ENCODE results near the gene TMEM267.
A peak's percentile ranks its signal among the peaks of the same experiment; 100 is the strongest.
"Not testable (repeated sequence)": the region's sequence is repeated elsewhere in the genome, so short reads cannot be mapped to it uniquely, and the experiment has no call there.

TMEM267 gene

DNA sequence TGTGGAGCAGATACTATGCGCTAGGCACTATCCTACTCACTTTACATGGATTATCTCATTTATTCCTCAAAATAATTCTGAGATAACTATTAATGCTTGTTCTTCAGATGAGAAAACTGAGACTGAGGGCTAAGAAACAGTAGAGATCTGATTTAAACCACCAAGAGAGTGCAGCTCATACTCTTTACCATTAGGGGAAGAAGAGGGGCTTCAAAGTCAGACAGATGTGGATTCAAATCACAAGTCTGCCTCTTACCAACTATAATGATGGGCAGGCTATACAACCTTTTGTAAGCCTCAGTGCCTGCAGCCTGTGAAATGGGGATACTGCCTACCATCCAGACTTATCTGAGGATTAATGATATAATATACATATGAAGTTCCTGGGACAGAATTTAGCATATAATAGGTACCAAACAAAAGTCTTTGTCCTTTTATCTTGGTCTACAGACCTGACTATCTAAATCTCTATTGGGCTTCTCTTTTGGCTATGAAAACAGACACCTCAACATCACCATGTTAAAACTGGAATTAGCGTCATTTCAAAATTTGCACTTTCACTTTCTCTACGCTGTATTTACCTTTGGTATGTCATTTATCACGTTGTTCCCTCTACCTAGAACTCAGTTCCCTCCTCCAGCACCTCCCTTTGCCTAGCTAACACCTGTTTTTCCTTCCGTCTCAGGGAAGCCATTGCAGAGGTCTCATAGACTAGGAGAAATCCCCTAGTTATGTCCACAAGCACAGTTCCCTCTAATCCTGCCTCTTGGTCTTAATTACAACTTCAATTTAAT, 13.8 kb upstream of the TMEM267 start:
- Histone ChIP-seq H3K79me2 (ENCODE audit: control insufficient read depth, insufficient read depth, low read length, unreplicated experiment) (no peaks in the 10 kb centered on the region), H3K4me3 (ENCODE audit: low read depth, low read length) (no peak overlapping the region), H3K27ac (ENCODE audit: low read depth, low read length) (no peak overlapping the region), H2AFZ (ENCODE audit: low read length, unreplicated experiment) (no peak overlapping the region), H3K27me3 (ENCODE audit: insufficient read depth, low read length) (no peaks in the 10 kb centered on the region), H3K36me3 (ENCODE audit: insufficient read depth, low read length) (peaks cover 11% of the 10 kb centered on the region), H3K4me1 (ENCODE audit: control insufficient read depth, insufficient read depth, low read length, unreplicated experiment) (no peaks in the 10 kb centered on the region)

DNA sequence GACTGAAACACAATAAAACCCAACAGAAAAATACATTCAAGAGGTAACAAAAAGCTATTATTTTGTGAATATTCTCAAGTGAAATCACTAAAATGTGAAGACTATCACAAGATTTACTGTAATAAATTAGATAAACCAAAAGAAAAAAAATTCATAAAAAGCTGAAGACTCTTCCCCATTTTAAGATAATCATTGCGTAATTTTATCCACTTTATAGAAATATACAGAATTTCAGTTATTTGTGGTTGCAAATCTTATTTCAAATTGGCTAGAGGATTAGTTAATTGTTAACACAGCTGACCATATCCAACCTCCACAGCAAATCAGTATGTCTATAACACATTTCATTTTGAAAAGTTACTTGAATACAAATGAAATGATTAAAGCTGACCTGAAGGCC, 7.7 kb upstream of the TMEM267 start:
- Histone ChIP-seq H3K36me3 (ENCODE audit: insufficient read depth, low read length) (peaks cover 20% of the 10 kb centered on the region), H3K27ac (ENCODE audit: low read depth, low read length) (no peak overlapping the region), H2AFZ (ENCODE audit: low read length, unreplicated experiment) (no peak overlapping the region), H3K4me3 (ENCODE audit: low read depth, low read length) (no peak overlapping the region), H3K4me1 (ENCODE audit: control insufficient read depth, insufficient read depth, low read length, unreplicated experiment) (no peaks in the 10 kb centered on the region), H3K79me2 (ENCODE audit: control insufficient read depth, insufficient read depth, low read length, unreplicated experiment) (no peaks in the 10 kb centered on the region), H3K27me3 (ENCODE audit: insufficient read depth, low read length) (no peaks in the 10 kb centered on the region)

DNA sequence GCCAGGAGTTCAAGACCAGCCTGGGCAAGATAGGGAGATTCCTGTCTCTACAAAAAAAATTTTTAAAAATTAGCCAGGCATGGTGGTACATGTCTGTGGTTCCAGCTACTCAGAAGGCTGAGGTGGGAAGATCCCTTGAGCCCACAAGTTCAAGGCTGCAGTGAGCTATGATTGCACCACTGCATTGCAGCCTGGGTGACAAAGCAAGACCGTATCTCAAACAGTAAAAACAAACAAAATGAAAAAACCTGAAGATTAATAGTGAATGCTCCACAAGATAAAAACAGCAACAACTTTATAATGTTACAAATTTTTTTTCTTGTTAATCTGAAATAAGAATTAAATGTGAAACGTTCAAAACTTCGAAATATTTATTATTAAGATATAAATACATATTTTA, 2.7 kb upstream of the TMEM267 start:
- H3K4me3 ChIP-seq (ENCODE audit: low read depth, low read length), result no peak overlapping the region
- no peaks in the 10 kb centered on the region for H3K27me3 ChIP-seq (ENCODE audit: insufficient read depth, low read length)
- no peak overlapping the region for H3K27ac ChIP-seq (ENCODE audit: low read depth, low read length)
- no peak overlapping the region for H2AFZ ChIP-seq (ENCODE audit: low read length, unreplicated experiment)
- peaks cover 14% of the 10 kb centered on the region for H3K4me1 ChIP-seq (ENCODE audit: control insufficient read depth, insufficient read depth, low read length, unreplicated experiment)
- peaks cover 18% of the 10 kb centered on the region for H3K79me2 ChIP-seq (ENCODE audit: control insufficient read depth, insufficient read depth, low read length, unreplicated experiment)
- H3K36me3 ChIP-seq (ENCODE audit: insufficient read depth, low read length), result 0 out of 2 replicates have a peak, but pooled peaks cover 13% of the 10 kb centered on the region

DNA sequence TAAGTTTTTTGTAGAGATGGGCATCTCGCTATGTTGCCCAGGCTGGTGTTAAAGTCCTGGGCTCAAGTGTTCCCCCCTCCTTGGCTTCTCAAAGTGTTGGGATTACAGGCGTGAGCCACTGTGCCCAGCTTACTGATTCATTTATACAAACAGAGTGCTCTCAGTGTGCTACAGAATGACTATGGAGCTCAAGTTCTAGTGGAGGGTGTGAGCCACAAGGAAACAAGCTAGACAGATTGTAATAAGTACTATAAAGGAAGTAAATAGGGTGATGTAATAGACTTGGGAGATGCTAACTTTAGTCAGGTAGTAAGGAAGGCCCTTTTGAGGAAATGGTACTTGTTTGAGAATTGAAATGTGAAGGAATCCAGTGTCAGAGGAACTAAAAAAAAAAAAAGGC, 1.7 kb upstream of the TMEM267 start:
- no peak overlapping the region for H3K27ac ChIP-seq (ENCODE audit: low read depth, low read length)
- peaks cover 23% of the 10 kb centered on the region for H3K79me2 ChIP-seq (ENCODE audit: control insufficient read depth, insufficient read depth, low read length, unreplicated experiment)
- H3K36me3 ChIP-seq (ENCODE audit: insufficient read depth, low read length), result 0 out of 2 replicates have a peak, but pooled peaks cover 13% of the 10 kb centered on the region
- no peak overlapping the region for H2AFZ ChIP-seq (ENCODE audit: low read length, unreplicated experiment)
- peaks cover 14% of the 10 kb centered on the region for H3K4me1 ChIP-seq (ENCODE audit: control insufficient read depth, insufficient read depth, low read length, unreplicated experiment)
- H3K27me3 ChIP-seq (ENCODE audit: insufficient read depth, low read length), result no peaks in the 10 kb centered on the region
- H3K4me3 ChIP-seq (ENCODE audit: low read depth, low read length), result no peak overlapping the region

DNA sequence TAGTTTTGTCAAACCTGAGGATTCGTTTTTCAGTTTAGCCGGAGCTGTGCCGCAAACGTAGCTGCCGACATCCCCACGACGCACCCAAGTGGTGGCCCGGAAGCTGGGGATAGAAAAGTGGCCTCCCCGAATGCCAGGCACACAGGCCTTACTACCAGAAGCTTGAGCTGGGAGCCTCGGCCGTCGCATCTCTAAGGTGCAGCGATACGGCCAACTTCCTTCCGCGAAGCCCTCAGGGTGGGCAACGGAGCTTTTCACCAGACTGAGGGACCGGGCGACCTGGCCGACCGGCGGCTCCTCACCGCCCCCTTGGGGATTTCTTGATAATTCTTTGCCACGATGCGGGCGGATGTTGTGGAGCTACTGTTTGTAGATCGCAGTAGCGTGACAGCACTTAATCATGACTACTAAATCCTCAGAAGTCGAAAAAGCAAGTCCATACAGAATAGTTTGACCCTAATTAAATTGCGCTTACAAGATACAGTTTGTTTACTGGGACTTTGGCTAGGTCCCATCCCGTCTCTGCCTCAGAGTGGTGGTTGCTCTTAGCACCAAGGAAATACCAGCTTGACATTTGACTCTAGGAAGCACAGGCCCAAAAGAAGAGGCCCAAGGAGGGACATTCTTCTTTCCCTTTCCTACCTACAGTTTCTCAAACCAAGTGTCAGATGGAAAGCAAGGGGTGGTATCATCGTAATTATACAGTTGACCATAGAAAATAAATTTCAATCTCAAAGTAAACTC, 613 bp upstream of the TMEM267 start:
- H3K36me3 ChIP-seq (ENCODE audit: insufficient read depth, low read length), result 0 out of 2 replicates have a peak, but pooled peaks cover 8% of the 10 kb centered on the region

DNA sequence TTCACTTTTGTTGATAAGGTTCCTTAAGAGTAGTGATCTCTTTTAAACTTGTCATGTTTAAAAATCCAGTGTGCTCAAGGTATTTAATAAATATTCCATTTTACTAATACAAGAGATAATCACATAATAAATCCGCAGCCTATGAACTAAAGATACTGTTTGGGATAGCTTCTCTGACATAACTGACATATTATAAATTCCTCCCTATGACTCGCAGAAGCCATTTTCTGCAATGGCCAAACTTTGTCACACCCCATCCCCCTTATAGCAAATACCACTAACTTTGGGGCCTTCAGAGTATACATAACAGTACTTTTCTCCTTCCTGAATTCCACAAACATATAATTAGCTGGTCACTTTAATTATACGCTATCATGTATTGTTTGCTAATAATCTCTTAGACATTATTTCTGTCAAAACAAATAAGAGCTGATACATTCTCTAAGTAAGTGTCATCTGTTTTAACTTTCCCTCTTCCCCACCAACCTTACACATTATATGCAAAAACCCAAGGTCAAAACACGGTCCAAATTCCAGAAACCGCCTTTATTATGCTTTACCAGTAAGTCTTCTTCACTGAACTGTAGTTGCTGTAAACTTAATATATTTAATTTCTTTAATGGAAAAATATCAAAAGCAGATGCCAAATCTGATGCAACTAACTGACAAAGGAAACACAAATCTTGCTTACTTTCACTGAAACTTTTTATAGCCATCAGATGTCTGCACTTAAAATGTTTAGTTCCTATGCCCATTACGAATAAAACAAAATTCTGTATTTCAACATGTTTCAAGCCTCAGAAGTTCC, 971 bp downstream of the TMEM267 start:
- Histone ChIP-seq H3K4me3 (ENCODE audit: low read depth, low read length) (peak overlapping the region; percentile 88), H3K27me3 (ENCODE audit: insufficient read depth, low read length) (no peaks in the 10 kb centered on the region), H3K4me1 (ENCODE audit: control insufficient read depth, insufficient read depth, low read length, unreplicated experiment) (peaks cover 14% of the 10 kb centered on the region), H3K79me2 (ENCODE audit: control insufficient read depth, insufficient read depth, low read length, unreplicated experiment) (peaks cover 25% of the 10 kb centered on the region), H3K27ac (ENCODE audit: low read depth, low read length) (peak overlapping the region; percentile 81), H3K36me3 (ENCODE audit: insufficient read depth, low read length) (peaks cover 2% of the 10 kb centered on the region; the same call in 1 of the 2 replicates), H2AFZ (ENCODE audit: low read length, unreplicated experiment) (no peak overlapping the region)

More for the DNA sequence above, 613 bp upstream of the TMEM267 start:
- Histone ChIP-seq H3K79me2 (ENCODE audit: control insufficient read depth, insufficient read depth, low read length, unreplicated experiment) (peaks cover 23% of the 10 kb centered on the region), H3K27me3 (ENCODE audit: insufficient read depth, low read length) (no peaks in the 10 kb centered on the region), H3K4me3 (ENCODE audit: low read depth, low read length) (peak overlapping the region; percentile 88), H3K27ac (ENCODE audit: low read depth, low read length) (peak overlapping the region; percentile 81), H3K4me1 (ENCODE audit: control insufficient read depth, insufficient read depth, low read length, unreplicated experiment) (peaks cover 14% of the 10 kb centered on the region), H2AFZ (ENCODE audit: low read length, unreplicated experiment) (peak overlapping the region; percentile 91)

DNA sequence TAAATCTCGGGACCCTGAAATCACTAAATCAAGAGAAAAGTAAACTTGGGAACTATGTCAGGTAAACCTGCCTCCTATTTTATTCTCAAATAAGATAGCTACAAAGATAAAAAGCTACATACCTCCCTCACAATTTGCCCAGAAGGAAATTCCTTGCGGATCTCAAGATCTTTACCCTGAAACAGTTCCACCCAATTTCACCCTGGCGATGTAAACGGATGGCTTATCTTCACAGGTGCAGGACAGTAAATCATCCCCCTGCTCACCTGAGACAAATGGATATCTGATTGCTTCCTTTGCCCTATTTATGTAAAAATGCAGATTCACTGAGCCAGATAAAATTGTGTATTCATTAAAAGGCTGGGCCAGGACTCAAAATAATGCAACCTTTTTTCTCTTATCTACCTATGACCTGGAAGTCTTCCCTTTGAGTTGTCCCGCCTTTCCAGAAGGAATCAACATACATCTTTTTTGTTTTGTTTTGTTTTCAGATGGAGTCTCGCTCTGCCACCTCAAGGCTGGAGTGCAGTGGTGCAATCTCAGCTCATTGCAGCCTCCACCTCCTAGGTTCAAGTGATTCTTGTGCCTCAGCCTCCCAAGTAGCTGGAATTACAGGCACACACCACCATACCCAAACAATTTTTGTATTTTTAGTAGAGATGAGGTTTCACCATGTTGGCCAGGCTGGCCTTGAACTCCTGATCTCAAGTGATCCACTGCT, 13.8 kb downstream of the TMEM267 start:
- Histone ChIP-seq H3K4me1 (ENCODE audit: control insufficient read depth, insufficient read depth, low read length, unreplicated experiment) (no peaks in the 10 kb centered on the region), H3K36me3 (ENCODE audit: insufficient read depth, low read length) (peaks cover 24% of the 10 kb centered on the region), H3K27me3 (ENCODE audit: insufficient read depth, low read length) (no peaks in the 10 kb centered on the region), H2AFZ (ENCODE audit: low read length, unreplicated experiment) (no peak overlapping the region), H3K79me2 (ENCODE audit: control insufficient read depth, insufficient read depth, low read length, unreplicated experiment) (peaks cover 4% of the 10 kb centered on the region), H3K27ac (ENCODE audit: low read depth, low read length) (no peak overlapping the region), H3K4me3 (ENCODE audit: low read depth, low read length) (no peak overlapping the region)

DNA sequence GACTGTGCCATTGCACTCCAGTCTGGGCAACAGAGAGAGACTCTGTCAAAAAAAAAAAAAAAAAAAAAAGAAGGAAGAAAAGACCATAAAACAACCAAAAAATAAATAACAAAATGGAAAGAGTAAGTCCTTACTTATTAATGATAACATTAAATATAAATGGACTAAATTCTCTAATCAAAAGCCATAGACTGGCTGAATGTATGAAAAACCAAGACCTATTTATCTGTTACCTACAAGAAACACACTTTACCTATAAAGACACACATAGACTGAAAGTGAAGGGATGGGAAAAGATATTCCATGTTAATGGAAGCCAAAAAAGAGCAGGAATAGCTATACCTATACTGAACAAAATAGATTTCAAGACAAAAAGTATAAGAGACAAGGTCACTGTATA, 16.6 kb downstream of the TMEM267 start:
- H2AFZ ChIP-seq (ENCODE audit: low read length, unreplicated experiment), result no peak overlapping the region
- H3K36me3 ChIP-seq (ENCODE audit: insufficient read depth, low read length), result peaks cover 20% of the 10 kb centered on the region
- no peak overlapping the region for H3K4me3 ChIP-seq (ENCODE audit: low read depth, low read length)
- H3K79me2 ChIP-seq (ENCODE audit: control insufficient read depth, insufficient read depth, low read length, unreplicated experiment), result no peaks in the 10 kb centered on the region
- no peak overlapping the region for H3K27ac ChIP-seq (ENCODE audit: low read depth, low read length)
- no peaks in the 10 kb centered on the region for H3K4me1 ChIP-seq (ENCODE audit: control insufficient read depth, insufficient read depth, low read length, unreplicated experiment)
- H3K27me3 ChIP-seq (ENCODE audit: insufficient read depth, low read length), result no peaks in the 10 kb centered on the region

DNA sequence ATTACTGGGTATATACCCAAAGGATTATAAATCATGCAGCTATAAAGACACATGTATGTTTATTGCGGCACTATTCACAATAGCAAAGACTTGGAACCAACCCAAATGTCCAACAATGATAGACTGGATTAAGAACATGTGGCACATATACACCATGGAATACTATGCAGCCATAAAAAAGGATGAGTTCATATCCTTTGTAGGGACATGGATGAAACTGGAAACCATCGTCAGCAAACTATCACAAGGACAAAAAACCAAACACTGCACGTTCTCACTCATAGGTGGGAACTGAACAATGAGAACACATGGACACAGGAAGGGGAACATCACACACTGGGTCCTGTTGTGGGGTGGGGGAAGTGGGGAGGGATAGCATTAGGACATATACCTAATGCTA, 18.2 kb downstream of the TMEM267 start:
- not testable (repeated sequence) for H2AFZ ChIP-seq (ENCODE audit: low read length, unreplicated experiment); H3K27ac ChIP-seq (ENCODE audit: low read depth, low read length); H3K4me1 ChIP-seq (ENCODE audit: control insufficient read depth, insufficient read depth, low read length, unreplicated experiment); H3K79me2 ChIP-seq (ENCODE audit: control insufficient read depth, insufficient read depth, low read length, unreplicated experiment); H3K4me3 ChIP-seq (ENCODE audit: low read depth, low read length); H3K27me3 ChIP-seq (ENCODE audit: insufficient read depth, low read length)
- H3K36me3 ChIP-seq (ENCODE audit: insufficient read depth, low read length), result peaks cover 22% of the 10 kb centered on the region

DNA sequence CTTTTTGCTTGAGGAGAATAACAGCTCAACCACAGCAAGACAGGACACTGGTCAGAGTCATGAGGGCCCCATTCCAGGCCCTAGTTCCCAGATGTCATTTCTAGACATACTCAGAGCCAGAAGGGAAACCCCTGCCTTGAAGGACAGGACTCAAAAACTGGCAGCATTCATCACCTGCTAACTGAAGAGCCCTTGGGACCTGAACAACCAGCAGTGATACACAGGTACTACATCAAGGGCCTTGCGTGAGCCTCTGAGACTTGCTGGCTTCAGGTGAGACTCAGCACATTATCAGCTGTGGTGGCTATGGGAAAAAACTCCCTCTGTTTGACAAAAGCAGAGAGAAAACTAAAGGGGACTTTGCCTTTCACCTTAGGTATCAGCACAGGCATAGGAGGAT, 22.6 kb downstream of the TMEM267 start:
- H3K79me2 ChIP-seq (ENCODE audit: control insufficient read depth, insufficient read depth, low read length, unreplicated experiment), result peaks cover 7% of the 10 kb centered on the region
- no peaks in the 10 kb centered on the region for H3K27me3 ChIP-seq (ENCODE audit: insufficient read depth, low read length)
- H3K27ac ChIP-seq (ENCODE audit: low read depth, low read length), result no peak overlapping the region
- peaks cover 26% of the 10 kb centered on the region for H3K36me3 ChIP-seq (ENCODE audit: insufficient read depth, low read length)
- no peak overlapping the region for H3K4me3 ChIP-seq (ENCODE audit: low read depth, low read length)
- H3K4me1 ChIP-seq (ENCODE audit: control insufficient read depth, insufficient read depth, low read length, unreplicated experiment), result no peaks in the 10 kb centered on the region
- no peak overlapping the region for H2AFZ ChIP-seq (ENCODE audit: low read length, unreplicated experiment)
